ENCODE results near the gene FNDC11.

The FNDC11 gene

GRCh38 chr20:63582382-63583063 is 28.6 kb downstream of the FNDC11 start:
- no peak for DNase-seq

GRCh38 chr20:63585616-63586565 is 31.9 kb downstream of the FNDC11 start:
- no peak for DNase-seq

GRCh38 chr20:63586797-63587196 is 32.8 kb downstream of the FNDC11 start:
- no peak for DNase-seq

- no peak for DNase-seq
Measured at GRCh38 chr20:63587256-63587655, 33.3 kb downstream of the FNDC11 start.

GRCh38 chr20:63587776-63588591 is 34.0 kb downstream of the FNDC11 start:
- no peak for DNase-seq

- DNase-seq: no peak
Measured at GRCh38 chr20:63588641-63589041, 34.7 kb downstream of the FNDC11 start.

- no peak for DNase-seq
Measured at GRCh38 chr20:63589261-63590217, 35.6 kb downstream of the FNDC11 start.

GRCh38 chr20:63590218-63591146 is 36.5 kb downstream of the FNDC11 start:
- DNase-seq: no peak

GRCh38 chr20:63591147-63591533 is 37.2 kb downstream of the FNDC11 start:
- DNase-seq: no peak

- no peak for DNase-seq
Measured at GRCh38 chr20:63591786-63592355, 37.9 kb downstream of the FNDC11 start.

- DNase-seq: no peak
Measured at GRCh38 chr20:63592661-63593060, 38.7 kb downstream of the FNDC11 start.

GRCh38 chr20:63594043-63594561 is 40.1 kb downstream of the FNDC11 start:
- DNase-seq: no peak

GRCh38 chr20:63595416-63596127 is 41.6 kb downstream of the FNDC11 start:
- DNase-seq: no peak

GRCh38 chr20:63596423-63596822 is 42.5 kb downstream of the FNDC11 start:
- no peak for DNase-seq

GRCh38 chr20:63597651-63598478 is 43.9 kb downstream of the FNDC11 start:
- no peak for DNase-seq

GRCh38 chr20:63598479-63599395 is 44.8 kb downstream of the FNDC11 start:
- DNase-seq: no peak

- no peak for DNase-seq
Measured at GRCh38 chr20:63599396-63600050, 45.6 kb downstream of the FNDC11 start.

All from right forelimb (tissue), 1 donor.